Endodermal cell (in vitro differentiated cells): ENCODE data around the gene YY1. TPM values are rescaled to one million over a fixed set of nuclear protein-coding genes. Genes with fewer than 3 reads are reported as not detected.

Experiments
- DNase-seq: peaks from one replicate; pipeline ENCODE4 v3.0.0-alpha.2; 2017
- H3K27ac ChIP-seq: 2 replicates; pipeline ENCODE4 v1.5.1; 2013; ENCODE audit warnings: mild to moderate bottlenecking, low read depth, low read length, moderate library complexity
- H3K27me3 ChIP-seq: 2 replicates; pipeline ENCODE4 v1.6.1; 2013; ENCODE audit warnings: mild to moderate bottlenecking, low read length, moderate library complexity; ENCODE audit not compliant: insufficient read depth, control insufficient read depth, poor library complexity, severe bottlenecking
- H3K36me3 ChIP-seq: 2 replicates; pipeline ENCODE4 v1.7.0; 2013; ENCODE audit warnings: mild to moderate bottlenecking, low read length, moderate library complexity; ENCODE audit not compliant: control insufficient read depth, insufficient read depth
- H3K4me1 ChIP-seq: one replicate; pipeline ENCODE4 v1.7.0; 2013; ENCODE audit warnings: low read length; ENCODE audit not compliant: control insufficient read depth, insufficient read depth
- H3K4me3 ChIP-seq: 2 replicates; pipeline ENCODE4 v1.5.1; 2013; ENCODE audit warnings: mild to moderate bottlenecking, low read length, moderate library complexity
- H3K9ac ChIP-seq: 2 replicates; pipeline ENCODE4 v1.6.1; 2013; ENCODE audit warnings: mild to moderate bottlenecking, low read length, moderate library complexity; ENCODE audit not compliant: poor library complexity, severe bottlenecking; ENCODE audit errors: extremely low read depth
- H3K9me3 ChIP-seq: 2 replicates; pipeline ENCODE4 v1.6.1; 2013; ENCODE audit warnings: mild to moderate bottlenecking, low read length, moderate library complexity; ENCODE audit not compliant: control insufficient read depth
- H3K27ac Mint-ChIP-seq: 2 replicates; pipeline ENCODE4 v1.8.0; 2020; ENCODE audit warnings: mixed read lengths
- H3K27me3 Mint-ChIP-seq: 2 replicates; pipeline ENCODE4 v1.8.0; 2021; ENCODE audit warnings: mild to moderate bottlenecking, mixed read lengths; ENCODE audit not compliant: insufficient read depth
- H3K36me3 Mint-ChIP-seq: 2 replicates; pipeline ENCODE4 v1.8.0; 2020; ENCODE audit warnings: low read depth, mixed read lengths
- H3K4me1 Mint-ChIP-seq: 2 replicates; pipeline ENCODE4 v1.8.0; 2020; ENCODE audit warnings: mixed read lengths
- H3K4me3 Mint-ChIP-seq: 2 replicates; pipeline ENCODE4 v1.8.0; 2020; ENCODE audit warnings: mild to moderate bottlenecking, moderate library complexity, mixed read lengths
- H3K9me3 Mint-ChIP-seq: 2 replicates; pipeline ENCODE4 v1.8.0; 2020; ENCODE audit warnings: mild to moderate bottlenecking, mixed read lengths
- WGBS, 2 experiments: methylation state at CpG; one replicate each; pipeline versions ENCODE4 v1.1.5 to v1.1.7; 2013; ENCODE audit warnings: missing lambda C conversion rate in 2 of 2, mixed read lengths in 1 of 2; ENCODE audit not compliant: insufficient coverage in 1 of 2, insufficient read length in 1 of 2; 5-methylcytosine and 5-hydroxymethylcytosine counted together
- total RNA-seq, 2 donors: library from RNA; stranded (reverse); fragmentation: NEBNext Ultra II Directional in 1 of 2; extraction: Animal tissue kit (Norgen Biotek cat#: 25700) in 1 of 2; gene quantifications; 2 replicates in 1 of 2; 3 replicates in 1 of 2; pipeline ENCODE4 v1.2.1, GENCODE V29; 2021
- TF ChIP-seq, protein P1 (sequence below): fragments of 200-600 bp; sonication (generic); conservative IDR thresholded peaks from 2 replicates; pipeline ENCODE4 v1.5.0; 2021; ENCODE audit warnings: antibody characterized with exemption, mild to moderate bottlenecking

Gene YY1
- total RNA-seq, 2 donors from 2014 or later: 94.8 to 103 TPM

DNA sequence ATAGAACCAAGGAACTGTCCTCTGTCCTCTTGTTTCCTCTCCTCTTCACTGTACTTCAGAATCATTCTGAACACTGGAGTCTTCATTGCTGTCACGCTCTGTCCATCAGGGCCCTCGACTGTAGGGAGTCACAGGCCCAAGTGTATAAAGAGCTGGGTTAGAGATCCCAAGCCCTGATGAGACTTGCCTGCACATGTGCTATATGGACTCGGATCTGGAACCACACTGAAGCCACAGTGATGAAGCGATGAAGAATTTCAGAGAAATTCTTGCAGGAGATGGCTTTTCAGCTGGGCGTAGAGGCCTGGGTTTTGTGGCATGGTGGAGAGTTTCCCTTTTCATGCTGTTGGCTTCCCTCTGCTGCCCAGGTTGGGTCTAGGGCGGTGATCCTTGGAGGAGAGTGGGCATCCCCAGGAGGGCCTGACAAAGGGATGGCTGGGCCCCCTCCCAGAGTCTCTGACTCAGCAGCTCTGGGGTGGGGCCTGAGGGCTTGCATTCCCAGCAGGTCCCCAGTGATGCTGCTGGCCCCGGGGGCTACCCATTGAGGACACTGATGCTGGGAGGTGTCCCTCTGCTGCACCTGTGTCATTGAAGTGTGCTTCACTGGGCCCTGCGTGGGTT is 39.6 kb upstream of the YY1 start:
- Mint-ChIP-seq H3K27me3 (no peaks in the 10 kb centered on the region), H3K9me3 (no peaks in the 10 kb centered on the region), H3K4me3 (no peak overlapping the region), H3K36me3 (no peaks in the 10 kb centered on the region), H3K27ac (no peak overlapping the region), H3K4me1 (peaks cover 13% of the 10 kb centered on the region)
- peak; percentile 57 for DNase-seq
- TF ChIP-seq, protein P1, sequence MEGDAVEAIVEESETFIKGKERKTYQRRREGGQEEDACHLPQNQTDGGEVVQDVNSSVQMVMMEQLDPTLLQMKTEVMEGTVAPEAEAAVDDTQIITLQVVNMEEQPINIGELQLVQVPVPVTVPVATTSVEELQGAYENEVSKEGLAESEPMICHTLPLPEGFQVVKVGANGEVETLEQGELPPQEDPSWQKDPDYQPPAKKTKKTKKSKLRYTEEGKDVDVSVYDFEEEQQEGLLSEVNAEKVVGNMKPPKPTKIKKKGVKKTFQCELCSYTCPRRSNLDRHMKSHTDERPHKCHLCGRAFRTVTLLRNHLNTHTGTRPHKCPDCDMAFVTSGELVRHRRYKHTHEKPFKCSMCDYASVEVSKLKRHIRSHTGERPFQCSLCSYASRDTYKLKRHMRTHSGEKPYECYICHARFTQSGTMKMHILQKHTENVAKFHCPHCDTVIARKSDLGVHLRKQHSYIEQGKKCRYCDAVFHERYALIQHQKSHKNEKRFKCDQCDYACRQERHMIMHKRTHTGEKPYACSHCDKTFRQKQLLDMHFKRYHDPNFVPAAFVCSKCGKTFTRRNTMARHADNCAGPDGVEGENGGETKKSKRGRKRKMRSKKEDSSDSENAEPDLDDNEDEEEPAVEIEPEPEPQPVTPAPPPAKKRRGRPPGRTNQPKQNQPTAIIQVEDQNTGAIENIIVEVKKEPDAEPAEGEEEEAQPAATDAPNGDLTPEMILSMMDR: no peak
- no peaks in the 10 kb centered on the region for H3K36me3 ChIP-seq
- no peak overlapping the region for H3K4me3 ChIP-seq
- WGBS, 2 experiments: 64 to 87% methylated on average over 4 to 8 of the region's 8 CpGs
- no peaks in the 10 kb centered on the region for H3K27me3 ChIP-seq
- H3K27ac ChIP-seq: no peak overlapping the region
- no peak overlapping the region for H3K9ac ChIP-seq
- H3K4me1 ChIP-seq: no peaks in the 10 kb centered on the region
- H3K9me3 ChIP-seq: no peaks in the 10 kb centered on the region

DNA sequence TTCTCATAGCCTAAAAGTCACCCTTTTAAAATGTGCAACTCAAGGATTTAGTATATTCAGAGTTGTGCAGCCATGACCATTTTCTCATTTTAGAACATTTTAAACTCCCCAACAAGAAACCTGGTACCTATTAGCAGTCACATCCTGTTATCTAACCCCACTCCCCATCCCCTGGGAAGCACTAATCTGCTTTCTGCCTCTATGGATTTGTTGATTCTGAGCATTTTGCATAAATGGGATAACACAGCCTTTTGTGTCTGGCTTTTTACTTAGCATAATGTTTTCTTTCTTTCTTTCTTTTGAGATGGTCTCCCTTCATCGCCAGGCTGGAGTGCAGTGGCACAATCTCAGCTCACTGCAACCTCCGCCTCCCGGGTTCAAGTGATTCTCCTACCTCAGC is 38.6 kb upstream of the YY1 start:
- Histone ChIP-seq H3K27ac (no peak overlapping the region), H3K9me3 (no peaks in the 10 kb centered on the region), H3K27me3 (no peaks in the 10 kb centered on the region), H3K9ac (no peak overlapping the region), H3K4me3 (no peak overlapping the region), H3K4me1 (no peaks in the 10 kb centered on the region), H3K36me3 (no peaks in the 10 kb centered on the region)
- H3K27me3 Mint-ChIP-seq: no peaks in the 10 kb centered on the region
- H3K9me3 Mint-ChIP-seq: no peaks in the 10 kb centered on the region
- WGBS, 2 experiments: 60 to 86% methylated on average over 1 to 3 of the region's 3 CpGs
- TF ChIP-seq, protein P1: no peak
- H3K4me3 Mint-ChIP-seq: no peak overlapping the region
- H3K4me1 Mint-ChIP-seq: peaks cover 8% of the 10 kb centered on the region
- DNase-seq: no peak
- H3K27ac Mint-ChIP-seq: no peak overlapping the region
- H3K36me3 Mint-ChIP-seq: no peaks in the 10 kb centered on the region

DNA sequence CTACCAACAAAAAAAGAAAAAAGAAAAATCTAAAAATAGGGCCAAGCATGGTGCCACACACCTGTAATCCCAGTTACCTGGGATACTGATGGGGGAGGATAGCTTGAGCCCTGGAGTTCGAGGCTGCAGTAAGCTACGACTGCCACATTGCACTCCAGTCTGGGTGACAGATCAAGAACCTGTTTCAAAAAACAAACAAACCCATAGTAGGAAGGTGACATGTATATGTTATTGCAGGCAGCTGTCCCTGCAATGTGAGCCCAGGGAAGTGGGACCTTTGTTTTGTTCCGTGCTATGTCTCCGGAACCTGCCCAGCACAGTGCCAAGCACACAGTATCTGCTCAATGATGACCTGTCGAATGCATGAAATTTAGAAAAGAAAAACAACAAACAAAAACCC is 37.2 kb upstream of the YY1 start:
- Histone ChIP-seq H3K27me3 (no peaks in the 10 kb centered on the region), H3K27ac (no peak overlapping the region), H3K36me3 (no peaks in the 10 kb centered on the region), H3K4me3 (no peak overlapping the region), H3K9me3 (no peaks in the 10 kb centered on the region), H3K4me1 (no peaks in the 10 kb centered on the region), H3K9ac (no peak overlapping the region)
- Mint-ChIP-seq H3K36me3 (peaks cover 4% of the 10 kb centered on the region), H3K27me3 (no peaks in the 10 kb centered on the region), H3K4me3 (no peak overlapping the region), H3K27ac (no peak overlapping the region), H3K9me3 (no peaks in the 10 kb centered on the region), H3K4me1 (peaks cover 7% of the 10 kb centered on the region)
- WGBS, 2 experiments: 94 to 95% methylated on average over 4 to 5 of the region's 5 CpGs
- TF ChIP-seq, protein P1: no peak
- DNase-seq: no peak
